Measurements from ENCODE around the gene YARS2. TPM values are rescaled to one million over a fixed set of nuclear protein-coding genes. Genes with fewer than 3 reads are reported as not detected.

The YARS2 gene
- polyA plus RNA-seq, 1 experiment, result 27.3 TPM

GRCh38 chr12:32742133-32742532 lies 13.6 kb downstream of the YARS2 start:
- no peak for TF ChIP-seq CTCF (IDR thresholded peaks at IDR 0.05; ENCODE audit: low read depth, low read length)
- Histone ChIP-seq H3K4me3 (ENCODE audit: low read depth, low read length) (no peak overlapping the region), H3K27me3 (ENCODE audit: control insufficient read depth, insufficient read depth, low read length) (no peaks in the 10 kb centered on the region), H3K27ac (ENCODE audit: low read depth, low read length) (no peak overlapping the region), H3K9me3 (ENCODE audit: control insufficient read depth, insufficient read depth, low read length) (no peaks in the 10 kb centered on the region)
- DNase-seq (ENCODE audit: low read depth, low spot score), result no peak
- ChIA-PET POLR2A (no interaction called here), CTCF (interaction anchor here (1.2 kb wide), 1 partner anchor 14 kb away, joined by 6 read pairs; the partner anchor contains the start of gene YARS2)

GRCh38 chr12:32739279-32739678 lies 16.4 kb downstream of the YARS2 start:
- H3K27me3 ChIP-seq (ENCODE audit: control insufficient read depth, insufficient read depth, low read length), result no peaks in the 10 kb centered on the region
- no peaks in the 10 kb centered on the region for H3K9me3 ChIP-seq (ENCODE audit: control insufficient read depth, insufficient read depth, low read length)
- TF ChIP-seq CTCF (IDR thresholded peaks at IDR 0.05; ENCODE audit: low read depth, low read length), result no peak
- DNase-seq (ENCODE audit: low read depth, low spot score), result no peak
- H3K4me3 ChIP-seq (ENCODE audit: low read depth, low read length), result no peak overlapping the region
- CTCF ChIA-PET, result no interaction called here
- no peak overlapping the region for H3K27ac ChIP-seq (ENCODE audit: low read depth, low read length)
- POLR2A ChIA-PET, result no interaction called here

GRCh38 chr12:32737715-32738114 lies 18.0 kb downstream of the YARS2 start:
- Histone ChIP-seq H3K27ac (ENCODE audit: low read depth, low read length) (no peak overlapping the region), H3K9me3 (ENCODE audit: control insufficient read depth, insufficient read depth, low read length) (no peaks in the 10 kb centered on the region), H3K4me3 (ENCODE audit: low read depth, low read length) (no peak overlapping the region), H3K27me3 (ENCODE audit: control insufficient read depth, insufficient read depth, low read length) (no peaks in the 10 kb centered on the region)
- DNase-seq (ENCODE audit: low read depth, low spot score), result no peak
- TF ChIP-seq CTCF (IDR thresholded peaks at IDR 0.05; ENCODE audit: low read depth, low read length), result no peak
- CTCF ChIA-PET, result interaction anchor here (1.4 kb wide), 1 partner anchor 18 kb away, joined by 6 read pairs; the partner anchor contains the start of gene YARS2
- POLR2A ChIA-PET, result no interaction called here

- CTCF ChIA-PET, result interaction anchor here (1.4 kb wide), 1 partner anchor 20 kb away, joined by 6 read pairs; the partner anchor contains the start of gene YARS2
- POLR2A ChIA-PET, result no interaction called here
- no peak for TF ChIP-seq CTCF (IDR thresholded peaks at IDR 0.05; ENCODE audit: low read depth, low read length)
Observed at GRCh38 chr12:32736445-32736844, 19.3 kb downstream of the YARS2 start.

GRCh38 chr12:32734952-32735351 lies 20.7 kb downstream of the YARS2 start:
- Histone ChIP-seq H3K27ac (ENCODE audit: low read depth, low read length) (no peak overlapping the region), H3K4me3 (ENCODE audit: low read depth, low read length) (no peak overlapping the region), H3K9me3 (ENCODE audit: control insufficient read depth, insufficient read depth, low read length) (no peaks in the 10 kb centered on the region), H3K27me3 (ENCODE audit: control insufficient read depth, insufficient read depth, low read length) (no peaks in the 10 kb centered on the region)
- no peak for DNase-seq (ENCODE audit: low read depth, low spot score)
- TF ChIP-seq CTCF (IDR thresholded peaks at IDR 0.05; ENCODE audit: low read depth, low read length), result no peak
- CTCF ChIA-PET, result no interaction called here
- POLR2A ChIA-PET, result no interaction called here

More at GRCh38 chr12:32736445-32736844, 19.3 kb downstream of the YARS2 start:
- H3K27ac ChIP-seq (ENCODE audit: low read depth, low read length), result no peak overlapping the region
- no peak for DNase-seq (ENCODE audit: low read depth, low spot score)
- H3K9me3 ChIP-seq (ENCODE audit: control insufficient read depth, insufficient read depth, low read length), result no peaks in the 10 kb centered on the region
- H3K27me3 ChIP-seq (ENCODE audit: control insufficient read depth, insufficient read depth, low read length), result no peaks in the 10 kb centered on the region
- H3K4me3 ChIP-seq (ENCODE audit: low read depth, low read length), result no peak overlapping the region

All from AG04450 (cell line).